Measurements from ENCODE around the gene CHCHD3. TPM values are rescaled to one million over a fixed set of nuclear protein-coding genes. Genes with fewer than 3 reads are reported as not detected.

CHCHD3 gene
- total RNA-seq, 2 experiments from 2014 or later, result 83.5 to 83.8 TPM

DNA sequence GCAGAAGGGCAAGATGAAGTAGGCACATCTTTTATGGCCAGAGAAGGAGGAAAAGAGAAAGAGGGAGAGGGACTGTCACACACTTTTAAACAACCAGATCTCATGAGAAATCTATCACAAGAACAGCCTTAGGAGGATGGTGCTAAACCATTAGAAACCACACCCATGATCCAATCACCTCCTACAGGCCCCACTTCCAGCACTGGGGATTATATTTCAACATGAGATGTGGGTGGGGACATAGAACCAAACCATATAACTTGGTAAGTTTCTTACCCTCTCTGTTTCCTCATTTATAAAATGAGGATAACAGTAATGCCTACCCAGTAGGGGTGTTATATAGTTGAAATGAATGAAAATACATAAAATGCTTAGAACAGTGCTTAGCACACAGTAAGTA lies 66.0 kb downstream of the CHCHD3 start:
- Histone ChIP-seq H3K9me3 (ENCODE audit: low read length) (no peaks in the 10 kb centered on the region), H3K4me1 (ENCODE audit: insufficient read depth, low read length, poor library complexity, severe bottlenecking) (peaks cover 15% of the 10 kb centered on the region), H3K4me3 (ENCODE audit: low read depth, low read length, poor library complexity, severe bottlenecking) (no peak overlapping the region), H3K27ac (ENCODE audit: low read depth, low read length, poor library complexity, severe bottlenecking) (no peak overlapping the region), H3K9me2 (ENCODE audit: insufficient read depth, low read length) (no peaks in the 10 kb centered on the region), H3K36me3 (ENCODE audit: insufficient read depth, low read length) (peaks cover 37% of the 10 kb centered on the region), H3K4me2 (ENCODE audit: low read length) (no peak overlapping the region), H4K20me1 (ENCODE audit: insufficient read depth, low read length) (no peaks in the 10 kb centered on the region), H3K79me2 (ENCODE audit: insufficient read depth, low read depth, low read length) (peaks cover 16% of the 10 kb centered on the region; the same call in 1 of the 2 replicates), H2AFZ (ENCODE audit: low read length) (no peak overlapping the region)
- no TSS peak for BruUV-seq (replicated peaks)
- TF ChIP-seq, protein P1, sequence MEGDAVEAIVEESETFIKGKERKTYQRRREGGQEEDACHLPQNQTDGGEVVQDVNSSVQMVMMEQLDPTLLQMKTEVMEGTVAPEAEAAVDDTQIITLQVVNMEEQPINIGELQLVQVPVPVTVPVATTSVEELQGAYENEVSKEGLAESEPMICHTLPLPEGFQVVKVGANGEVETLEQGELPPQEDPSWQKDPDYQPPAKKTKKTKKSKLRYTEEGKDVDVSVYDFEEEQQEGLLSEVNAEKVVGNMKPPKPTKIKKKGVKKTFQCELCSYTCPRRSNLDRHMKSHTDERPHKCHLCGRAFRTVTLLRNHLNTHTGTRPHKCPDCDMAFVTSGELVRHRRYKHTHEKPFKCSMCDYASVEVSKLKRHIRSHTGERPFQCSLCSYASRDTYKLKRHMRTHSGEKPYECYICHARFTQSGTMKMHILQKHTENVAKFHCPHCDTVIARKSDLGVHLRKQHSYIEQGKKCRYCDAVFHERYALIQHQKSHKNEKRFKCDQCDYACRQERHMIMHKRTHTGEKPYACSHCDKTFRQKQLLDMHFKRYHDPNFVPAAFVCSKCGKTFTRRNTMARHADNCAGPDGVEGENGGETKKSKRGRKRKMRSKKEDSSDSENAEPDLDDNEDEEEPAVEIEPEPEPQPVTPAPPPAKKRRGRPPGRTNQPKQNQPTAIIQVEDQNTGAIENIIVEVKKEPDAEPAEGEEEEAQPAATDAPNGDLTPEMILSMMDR (conservative IDR thresholded peaks at IDR 0.05; ENCODE audit: low read length), result no peak
- no peak for TF ChIP-seq EZH2phosphoT487 (IDR thresholded peaks at IDR 0.05; ENCODE audit: borderline replicate concordance, low read depth, low read length)
- ChIA-PET CTCF (ENCODE audit: unreplicated experiment) (no interaction called here), POLR2A (interaction anchor here (0.5 kb wide), 1 partner anchor 25 kb away, joined by 4 read pairs; no protein-coding TSS in a partner anchor)
- intact Hi-C loops (cut with micrococcal nuclease; ENCODE audit: unreplicated experiment), result no loop called here
- DNase-seq (ENCODE audit: low spot score), result no peak

DNA sequence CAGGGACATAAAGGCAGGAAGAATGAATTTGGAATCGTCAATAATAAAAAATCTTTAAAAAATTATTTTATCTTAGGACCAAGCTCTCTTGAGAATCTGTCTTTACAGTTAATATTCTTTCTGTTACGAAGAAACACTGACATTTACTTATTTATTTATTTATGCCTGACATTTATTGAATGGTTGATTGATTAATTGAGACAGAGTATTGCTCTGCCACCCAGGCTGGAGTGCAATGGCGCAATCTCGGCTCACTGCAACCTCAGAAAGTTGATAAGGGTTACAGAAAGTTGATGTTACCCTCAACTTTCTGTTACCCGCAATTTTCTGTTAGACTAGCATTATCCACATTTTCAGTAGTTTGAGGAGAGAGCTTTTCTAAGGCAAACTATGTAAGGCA lies 70.1 kb downstream of the CHCHD3 start:
- CTCF ChIA-PET (ENCODE audit: unreplicated experiment), result no interaction called here

More for the DNA sequence above, 70.1 kb downstream of the CHCHD3 start:
- intact Hi-C loops (cut with micrococcal nuclease; ENCODE audit: unreplicated experiment), result no loop called here
- DNase-seq (ENCODE audit: low spot score), result no peak
- no peak overlapping the region for H3K4me2 ChIP-seq (ENCODE audit: low read length)
- POLR2A ChIA-PET, result interaction anchor here (1.0 to 1.1 kb wide), 2 partner anchors 10 to 21 kb away, joined by 3 to 5 read pairs; no protein-coding TSS in a partner anchor
- TF ChIP-seq, protein P1 (conservative IDR thresholded peaks at IDR 0.05; ENCODE audit: low read length), result no peak
- TF ChIP-seq EZH2phosphoT487 (IDR thresholded peaks at IDR 0.05; ENCODE audit: borderline replicate concordance, low read depth, low read length), result no peak
- no peaks in the 10 kb centered on the region for H3K9me3 ChIP-seq (ENCODE audit: low read length)
- H3K9me2 ChIP-seq (ENCODE audit: insufficient read depth, low read length), result no peaks in the 10 kb centered on the region
- no peak overlapping the region for H3K27ac ChIP-seq (ENCODE audit: low read depth, low read length, poor library complexity, severe bottlenecking)
- no TSS peak for BruUV-seq (replicated peaks)
- H3K79me2 ChIP-seq (ENCODE audit: insufficient read depth, low read depth, low read length), result peaks cover 7% of the 10 kb centered on the region; the same call in 1 of the 2 replicates
- no peak overlapping the region for H3K4me3 ChIP-seq (ENCODE audit: low read depth, low read length, poor library complexity, severe bottlenecking)
- no peaks in the 10 kb centered on the region for H4K20me1 ChIP-seq (ENCODE audit: insufficient read depth, low read length)
- peaks cover 33% of the 10 kb centered on the region for H3K36me3 ChIP-seq (ENCODE audit: insufficient read depth, low read length)
- H3K4me1 ChIP-seq (ENCODE audit: insufficient read depth, low read length, poor library complexity, severe bottlenecking), result no peaks in the 10 kb centered on the region
- H2AFZ ChIP-seq (ENCODE audit: low read length), result no peak overlapping the region
